Measurements from ENCODE around the gene PCDH12.

DNA sequence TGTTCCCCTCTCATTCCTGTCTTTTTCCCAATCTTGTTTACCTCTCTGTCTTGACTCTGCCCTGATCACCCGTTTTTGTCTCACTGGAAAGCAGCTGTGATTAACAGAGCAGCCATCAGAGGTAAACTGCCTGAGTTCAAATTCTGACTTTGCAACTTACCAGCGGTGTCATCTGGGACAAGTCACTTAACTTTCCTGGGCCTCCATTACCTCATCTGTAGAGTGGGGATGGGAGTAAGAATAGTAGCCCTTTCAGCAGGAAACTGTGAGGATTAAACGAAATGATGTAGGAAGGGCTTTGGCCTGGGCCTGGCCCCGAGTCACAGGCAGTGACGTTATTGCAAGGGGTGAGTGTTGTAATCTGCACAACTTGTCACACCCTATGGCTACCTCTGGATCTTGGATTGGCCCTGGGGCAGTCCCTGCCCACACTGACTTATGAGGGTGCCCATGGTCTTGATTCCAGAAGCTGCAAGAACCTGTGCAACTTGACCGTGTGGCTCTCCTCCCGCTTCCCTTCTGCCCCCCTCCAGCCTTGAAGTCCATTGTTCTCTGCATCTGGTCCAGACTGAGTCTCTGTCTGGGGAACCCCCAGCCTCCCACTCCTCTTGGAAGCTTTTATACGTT lies 657 bp upstream of the PCDH12 start:
- TF ChIP-seq, protein P1, sequence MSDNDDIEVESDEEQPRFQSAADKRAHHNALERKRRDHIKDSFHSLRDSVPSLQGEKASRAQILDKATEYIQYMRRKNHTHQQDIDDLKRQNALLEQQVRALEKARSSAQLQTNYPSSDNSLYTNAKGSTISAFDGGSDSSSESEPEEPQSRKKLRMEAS (IDR thresholded peaks at IDR 0.05), result no peak
- TF ChIP-seq EP300 (IDR thresholded peaks at IDR 0.05; ENCODE audit: borderline replicate concordance) (no peak), RAD21 (IDR thresholded peaks at IDR 0.05; ENCODE audit: low read depth) (no peak), TAF1 (IDR thresholded peaks at IDR 0.05; ENCODE audit: low read depth) (no peak), CEBPB (IDR thresholded peaks at IDR 0.05) (no peak), ZBTB7A (IDR thresholded peaks at IDR 0.05; ENCODE audit: low read depth) (no peak), TEAD4 (IDR thresholded peaks at IDR 0.05) (no peak), REST (IDR thresholded peaks at IDR 0.05; ENCODE audit: low read depth) (no peak), CREB1 (IDR thresholded peaks at IDR 0.05; ENCODE audit: low read depth) (no peak), EGR1 (IDR thresholded peaks at IDR 0.05) (no peak), YY1 (IDR thresholded peaks at IDR 0.05; ENCODE audit: low read depth) (no peak), NFIC (IDR thresholded peaks at IDR 0.05) (no peak), FOXM1 (IDR thresholded peaks at IDR 0.05; ENCODE audit: borderline replicate concordance, low read depth) (no peak), TCF12 (IDR thresholded peaks at IDR 0.05; ENCODE audit: low read depth) (no peak)

Data from Ishikawa (cell line).